ENCODE measurements around the gene PRKCB. TPM values are rescaled to one million over a fixed set of nuclear protein-coding genes. Genes with fewer than 3 reads are reported as not detected.

PRKCB gene
- total RNA-seq, 1 donor from 2014 or later = not detected

DNA sequence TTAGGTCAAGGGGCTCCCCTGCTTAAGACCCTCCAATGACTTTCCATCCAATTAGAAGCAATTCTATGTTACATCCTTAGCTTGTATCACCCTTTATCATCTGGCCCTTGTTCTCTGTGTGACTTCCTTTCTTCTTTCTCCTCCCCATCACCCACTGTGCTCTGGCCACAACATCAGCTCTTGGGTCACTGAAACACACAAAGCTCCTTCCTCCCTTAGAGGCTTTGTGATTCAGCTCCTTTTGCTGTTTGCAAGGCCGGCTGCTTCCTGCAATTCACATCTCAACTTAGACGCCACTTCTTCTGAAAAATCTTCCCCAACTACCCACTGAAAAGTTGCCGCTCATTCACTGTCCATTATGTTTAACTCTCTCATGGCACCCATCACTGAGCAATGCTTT is 289.4 kb downstream of the PRKCB start:
- Mint-ChIP-seq H3K9me3 (ENCODE audit: unreplicated experiment) (no peaks in the 10 kb centered on the region), H3K27me3 (ENCODE audit: unreplicated experiment) (no peaks in the 10 kb centered on the region), H3K27ac (ENCODE audit: unreplicated experiment) (no peak overlapping the region), H3K36me3 (ENCODE audit: unreplicated experiment) (no peaks in the 10 kb centered on the region), H3K4me1 (ENCODE audit: unreplicated experiment) (no peaks in the 10 kb centered on the region), H3K4me3 (ENCODE audit: unreplicated experiment) (no peak overlapping the region)
- TF ChIP-seq, protein P1, sequence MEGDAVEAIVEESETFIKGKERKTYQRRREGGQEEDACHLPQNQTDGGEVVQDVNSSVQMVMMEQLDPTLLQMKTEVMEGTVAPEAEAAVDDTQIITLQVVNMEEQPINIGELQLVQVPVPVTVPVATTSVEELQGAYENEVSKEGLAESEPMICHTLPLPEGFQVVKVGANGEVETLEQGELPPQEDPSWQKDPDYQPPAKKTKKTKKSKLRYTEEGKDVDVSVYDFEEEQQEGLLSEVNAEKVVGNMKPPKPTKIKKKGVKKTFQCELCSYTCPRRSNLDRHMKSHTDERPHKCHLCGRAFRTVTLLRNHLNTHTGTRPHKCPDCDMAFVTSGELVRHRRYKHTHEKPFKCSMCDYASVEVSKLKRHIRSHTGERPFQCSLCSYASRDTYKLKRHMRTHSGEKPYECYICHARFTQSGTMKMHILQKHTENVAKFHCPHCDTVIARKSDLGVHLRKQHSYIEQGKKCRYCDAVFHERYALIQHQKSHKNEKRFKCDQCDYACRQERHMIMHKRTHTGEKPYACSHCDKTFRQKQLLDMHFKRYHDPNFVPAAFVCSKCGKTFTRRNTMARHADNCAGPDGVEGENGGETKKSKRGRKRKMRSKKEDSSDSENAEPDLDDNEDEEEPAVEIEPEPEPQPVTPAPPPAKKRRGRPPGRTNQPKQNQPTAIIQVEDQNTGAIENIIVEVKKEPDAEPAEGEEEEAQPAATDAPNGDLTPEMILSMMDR (IDR thresholded peaks at IDR 0.05) = no peak
- DNase-seq (ENCODE audit: extremely low spot score, unreplicated experiment) = no peak

DNA sequence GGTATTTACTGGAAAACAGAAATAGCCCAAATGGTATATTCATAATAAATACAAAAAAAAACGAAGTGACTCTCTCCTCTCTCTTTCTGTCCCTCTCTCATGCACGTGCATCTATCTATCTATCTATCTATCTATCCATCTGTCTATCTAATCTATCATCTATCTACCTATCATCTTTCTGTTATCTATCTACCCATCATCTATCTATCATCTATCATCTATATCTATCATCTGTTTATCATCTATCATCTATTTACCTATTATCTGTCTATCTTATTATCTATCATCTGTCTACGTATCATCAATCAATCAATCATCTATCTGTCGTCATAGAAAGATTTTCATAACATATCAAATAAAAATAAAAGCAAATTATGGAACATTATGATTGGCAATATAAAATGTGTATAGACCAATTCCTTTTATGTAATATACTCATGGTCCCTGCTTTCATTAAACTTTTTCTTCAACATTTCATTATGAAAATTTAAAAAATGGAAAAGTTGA is 293.7 kb downstream of the PRKCB start:
- no peak overlapping the region for H3K27ac Mint-ChIP-seq (ENCODE audit: unreplicated experiment)
- H3K4me1 Mint-ChIP-seq (ENCODE audit: unreplicated experiment) = no peaks in the 10 kb centered on the region
- no peak for DNase-seq (ENCODE audit: extremely low spot score, unreplicated experiment)
- H3K9me3 Mint-ChIP-seq (ENCODE audit: unreplicated experiment) = no peaks in the 10 kb centered on the region
- TF ChIP-seq, protein P1 (IDR thresholded peaks at IDR 0.05) = no peak
- no peaks in the 10 kb centered on the region for H3K27me3 Mint-ChIP-seq (ENCODE audit: unreplicated experiment)
- no peak overlapping the region for H3K4me3 Mint-ChIP-seq (ENCODE audit: unreplicated experiment)
- H3K36me3 Mint-ChIP-seq (ENCODE audit: unreplicated experiment) = no peaks in the 10 kb centered on the region

DNA sequence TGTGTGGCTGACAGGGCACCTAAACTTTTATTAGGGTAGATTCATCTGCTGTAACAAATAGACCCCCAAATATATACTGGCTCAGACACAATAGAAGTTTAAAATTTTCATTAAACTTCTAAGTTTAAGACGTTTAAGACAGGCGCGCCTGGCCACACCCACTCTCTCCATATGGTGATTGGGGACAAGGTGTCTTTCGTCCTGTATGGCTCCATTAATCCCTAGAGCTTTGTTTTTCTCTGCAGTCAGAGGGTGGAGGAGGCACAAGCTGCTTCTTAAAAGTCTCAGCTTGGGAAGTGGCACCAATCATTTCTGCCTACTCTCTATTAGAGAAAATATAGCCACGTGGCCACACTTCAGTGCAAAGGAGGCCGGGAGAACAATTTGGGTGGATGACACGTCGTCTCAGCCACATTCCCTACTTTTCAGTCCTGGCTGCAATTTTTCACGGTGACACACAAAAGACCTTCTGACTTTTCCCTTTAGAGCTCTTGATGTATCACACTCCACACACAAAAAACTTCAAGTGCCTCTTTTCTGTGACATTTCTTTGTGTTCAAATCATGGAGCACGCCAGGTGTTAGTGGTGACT is 294.8 kb downstream of the PRKCB start:
- Mint-ChIP-seq H3K27me3 (ENCODE audit: unreplicated experiment) (no peaks in the 10 kb centered on the region), H3K4me1 (ENCODE audit: unreplicated experiment) (no peaks in the 10 kb centered on the region), H3K4me3 (ENCODE audit: unreplicated experiment) (no peak overlapping the region), H3K9me3 (ENCODE audit: unreplicated experiment) (no peaks in the 10 kb centered on the region), H3K27ac (ENCODE audit: unreplicated experiment) (no peak overlapping the region), H3K36me3 (ENCODE audit: unreplicated experiment) (no peaks in the 10 kb centered on the region)
- no peak for DNase-seq (ENCODE audit: extremely low spot score, unreplicated experiment)
- TF ChIP-seq, protein P1 (IDR thresholded peaks at IDR 0.05) = no peak

DNA sequence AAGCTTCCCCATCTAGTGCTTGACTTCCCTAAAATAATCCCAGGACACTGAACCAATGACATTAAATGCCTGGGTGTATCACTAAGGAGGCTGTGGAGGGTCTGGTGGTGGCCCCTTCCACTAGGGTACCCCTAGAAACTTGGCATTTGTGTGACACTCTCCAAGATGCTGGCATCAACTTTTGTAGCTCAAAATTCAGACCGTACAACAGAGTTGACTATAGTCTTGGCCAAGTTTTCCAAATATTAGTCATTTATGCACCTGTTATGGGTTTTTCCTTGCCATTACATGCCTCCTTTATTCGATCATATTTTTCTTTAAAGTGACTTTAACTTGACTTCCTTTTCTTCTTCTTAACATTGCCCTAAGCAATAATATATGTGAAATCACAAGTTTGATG is 295.5 kb downstream of the PRKCB start:
- Mint-ChIP-seq H3K4me3 (ENCODE audit: unreplicated experiment) (no peak overlapping the region), H3K4me1 (ENCODE audit: unreplicated experiment) (no peaks in the 10 kb centered on the region), H3K27me3 (ENCODE audit: unreplicated experiment) (no peaks in the 10 kb centered on the region), H3K9me3 (ENCODE audit: unreplicated experiment) (no peaks in the 10 kb centered on the region), H3K36me3 (ENCODE audit: unreplicated experiment) (no peaks in the 10 kb centered on the region), H3K27ac (ENCODE audit: unreplicated experiment) (no peak overlapping the region)
- DNase-seq (ENCODE audit: extremely low spot score, unreplicated experiment) = no peak
- TF ChIP-seq, protein P1 (IDR thresholded peaks at IDR 0.05) = no peak

DNA sequence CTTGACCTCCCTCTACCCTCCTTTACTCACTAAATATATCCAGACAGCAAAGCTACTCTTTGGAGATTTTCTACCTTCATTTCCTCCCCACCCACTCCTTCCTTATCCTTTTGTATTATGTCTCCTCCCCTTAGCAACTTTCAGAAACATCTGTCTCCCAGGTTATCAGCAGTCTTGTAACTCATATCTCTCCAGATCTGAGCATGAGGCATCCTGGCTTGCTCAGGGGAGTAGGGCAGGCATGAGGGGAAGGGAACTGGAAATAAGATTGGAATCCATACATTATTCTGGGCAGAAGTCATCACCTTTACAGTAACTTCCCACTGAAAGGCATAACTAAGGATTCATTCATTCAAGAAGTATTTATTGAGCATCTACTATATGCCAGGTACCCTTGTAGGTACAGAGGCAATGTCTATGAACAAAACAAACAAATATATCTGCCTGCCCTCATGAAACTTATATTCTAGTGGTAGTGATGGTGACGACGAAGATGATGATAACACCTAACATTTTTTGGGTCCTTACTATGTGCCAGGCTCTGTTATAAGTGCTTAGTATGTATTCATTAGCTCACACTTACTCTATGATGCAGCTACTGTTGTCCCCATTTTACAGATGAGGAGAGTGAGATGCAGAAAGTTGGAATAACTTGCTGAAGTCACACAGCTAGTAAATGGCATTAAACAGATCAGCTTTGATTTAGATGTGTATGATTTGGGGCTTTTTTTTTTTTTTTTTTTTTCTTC is 296.4 kb downstream of the PRKCB start:
- Mint-ChIP-seq H3K27ac (ENCODE audit: unreplicated experiment) (no peak overlapping the region), H3K9me3 (ENCODE audit: unreplicated experiment) (no peaks in the 10 kb centered on the region), H3K4me1 (ENCODE audit: unreplicated experiment) (no peaks in the 10 kb centered on the region), H3K4me3 (ENCODE audit: unreplicated experiment) (no peak overlapping the region), H3K27me3 (ENCODE audit: unreplicated experiment) (no peaks in the 10 kb centered on the region), H3K36me3 (ENCODE audit: unreplicated experiment) (no peaks in the 10 kb centered on the region)
- no peak for DNase-seq (ENCODE audit: extremely low spot score, unreplicated experiment)
- TF ChIP-seq, protein P1 (IDR thresholded peaks at IDR 0.05) = no peak
